HepG2 (cell line): ENCODE data around the gene TLDC2. TPM values are rescaled to one million over a fixed set of nuclear protein-coding genes. Genes with fewer than 3 reads are reported as not detected.
A peak's percentile ranks its signal among the peaks of the same experiment; 100 is the strongest.

Source experiments
- ETV5 ChIP-seq: IDR thresholded peaks from 2 replicates; pipeline ENCODE4 v1.6.1; 2018; ENCODE audit warnings: missing biosample characterization, missing genetic modification reagents, inconsistent platforms, borderline replicate concordance
- FOXA1 ChIP-seq, 2 experiments: fragments of 450-650 bp in 1 of 2; sonication (generic) in 1 of 2; formaldehyde crosslinking in 1 of 2; IDR thresholded peaks; 2 replicates each; pipeline versions ENCODE4 v1.4.0 to v1.6.1; 2016 to 2020; ENCODE audit warnings: missing genetic modification reagents in 1 of 2
- FOXO1 ChIP-seq: sonication (generic); formaldehyde crosslinking; IDR thresholded peaks from 2 replicates; pipeline ENCODE4 v1.4.0; 2020; ENCODE audit warnings: missing genetic modification reagents
- GABPB1 ChIP-seq: IDR thresholded peaks from 2 replicates; pipeline ENCODE4 v1.6.1; 2016; ENCODE audit warnings: mild to moderate bottlenecking, missing genetic modification reagents, moderate library complexity, missing compliant biosample characterization
- GATAD2A ChIP-seq: IDR thresholded peaks from 2 replicates; pipeline ENCODE4 v1.6.1; 2016
- HNRNPUL1 ChIP-seq: fragments of 200-400 bp; formaldehyde crosslinking; IDR thresholded peaks from 2 replicates; pipeline ENCODE4 v1.6.1; 2017; ENCODE audit warnings: low read depth, mild to moderate bottlenecking, low read length, moderate library complexity
- KLF16 ChIP-seq, 2 experiments: sonication (generic) in 1 of 2; formaldehyde crosslinking in 1 of 2; IDR thresholded peaks; 2 replicates each; pipeline versions ENCODE4 v1.6.1 to v1.8.0; 2016 to 2023; ENCODE audit warnings: missing genetic modification reagents in 2 of 2, missing compliant biosample characterization in 1 of 2
- KLF6 ChIP-seq: IDR thresholded peaks from 2 replicates; pipeline ENCODE4 v1.8.0; 2016; ENCODE audit warnings: missing biosample characterization, missing genetic modification reagents
- MED1 ChIP-seq: sonication (generic); formaldehyde crosslinking; IDR thresholded peaks from 2 replicates; pipeline ENCODE4 v1.4.0; 2020; ENCODE audit warnings: missing genetic modification reagents
- NCOA2 ChIP-seq: sonication (generic); formaldehyde crosslinking; IDR thresholded peaks from 2 replicates; pipeline ENCODE4 v1.8.0; 2022; ENCODE audit warnings: inconsistent platforms
- SALL1 ChIP-seq: sonication (generic); formaldehyde crosslinking; IDR thresholded peaks from 2 replicates; pipeline ENCODE4 v1.8.0; 2022; ENCODE audit warnings: mild to moderate bottlenecking, missing genetic modification reagents
- TSC22D2 ChIP-seq: sonication (generic); formaldehyde crosslinking; IDR thresholded peaks from 2 replicates; pipeline ENCODE4 v1.5.1; 2020; ENCODE audit warnings: missing genetic modification reagents, mild to moderate bottlenecking, borderline replicate concordance
- WIZ ChIP-seq: sonication (generic); formaldehyde crosslinking; IDR thresholded peaks from 2 replicates; pipeline ENCODE4 v1.5.1; 2020; ENCODE audit warnings: mild to moderate bottlenecking, missing genetic modification reagents
- ZNF121 ChIP-seq: sonication (generic); formaldehyde crosslinking; IDR thresholded peaks from 2 replicates; pipeline ENCODE4 v1.5.0; 2020; ENCODE audit warnings: mild to moderate bottlenecking, missing genetic modification reagents
- ZNF501 ChIP-seq: sonication (generic); formaldehyde crosslinking; IDR thresholded peaks from 2 replicates; pipeline ENCODE4 v1.5.1; 2020; ENCODE audit warnings: mild to moderate bottlenecking, moderate library complexity, missing genetic modification reagents
- ZNF746 ChIP-seq: sonication (generic); formaldehyde crosslinking; IDR thresholded peaks from 2 replicates; pipeline ENCODE4 v1.8.0; 2022; ENCODE audit warnings: mild to moderate bottlenecking, missing genetic modification reagents
- ZNF83 ChIP-seq: sonication (generic); formaldehyde crosslinking; IDR thresholded peaks from 2 replicates; pipeline ENCODE4 v1.4.0; 2020; ENCODE audit warnings: missing genetic modification reagents, mild to moderate bottlenecking, borderline replicate concordance
- ZSCAN29 ChIP-seq: sonication (generic); formaldehyde crosslinking; conservative IDR thresholded peaks from 2 replicates; pipeline ENCODE4 v1.4.0; 2020; ENCODE audit warnings: mild to moderate bottlenecking, missing genetic modification reagents
- polyA plus RNA-seq, 8 experiments: library from polyadenylated mRNA; depleted of rRNA in 3 of 8; stranded (reverse) in 7 of 8; unstranded in 1 of 8; fragments of >200 nt; fragmentation: Illumina TruSeq in 4 of 8; extraction: Trizol in 4 of 8; gene quantifications; 2 replicates each; pipeline versions ENCODE4 v1.2.1 to v1.2.3, GENCODE V29; 2011 to 2016; ENCODE audit warnings: low read depth in 4 of 8, missing spikeins in 1 of 8, mixed read lengths in 1 of 8; ENCODE audit not compliant: insufficient read depth in 1 of 8
- total RNA-seq, 5 experiments: library from RNA; depleted of rRNA; stranded (reverse); fragments of >200 nt; fragmentation: Illumina TruSeq; extraction: Trizol; gene quantifications; 2 replicates each; pipeline ENCODE4 v1.2.3, GENCODE V29; 2016; ENCODE audit warnings: low read depth in 1 of 5
- TF ChIP-seq, protein P1 (sequence below): IDR thresholded peaks from 2 replicates; pipeline ENCODE4 v1.6.1; 2018; ENCODE audit warnings: missing genetic modification reagents, mild to moderate bottlenecking, missing compliant biosample characterization
- TF ChIP-seq, protein P2 (sequence below): sonication (generic); formaldehyde crosslinking; IDR thresholded peaks from 2 replicates; pipeline ENCODE4 v1.8.1; 2023; ENCODE audit warnings: mild to moderate bottlenecking, missing genetic modification reagents
- TF ChIP-seq, protein P3 (sequence below): sonication (generic); formaldehyde crosslinking; IDR thresholded peaks from 2 replicates; pipeline ENCODE4 v1.4.0; 2020; ENCODE audit warnings: missing genetic modification reagents

The TLDC2 gene
- total and polyA plus RNA-seq, 2 of the 13 experiments (the other 11 are each of a cell fraction or from before 2014, with no cell fraction given), result 1.5 to 1.6 TPM

DNA sequence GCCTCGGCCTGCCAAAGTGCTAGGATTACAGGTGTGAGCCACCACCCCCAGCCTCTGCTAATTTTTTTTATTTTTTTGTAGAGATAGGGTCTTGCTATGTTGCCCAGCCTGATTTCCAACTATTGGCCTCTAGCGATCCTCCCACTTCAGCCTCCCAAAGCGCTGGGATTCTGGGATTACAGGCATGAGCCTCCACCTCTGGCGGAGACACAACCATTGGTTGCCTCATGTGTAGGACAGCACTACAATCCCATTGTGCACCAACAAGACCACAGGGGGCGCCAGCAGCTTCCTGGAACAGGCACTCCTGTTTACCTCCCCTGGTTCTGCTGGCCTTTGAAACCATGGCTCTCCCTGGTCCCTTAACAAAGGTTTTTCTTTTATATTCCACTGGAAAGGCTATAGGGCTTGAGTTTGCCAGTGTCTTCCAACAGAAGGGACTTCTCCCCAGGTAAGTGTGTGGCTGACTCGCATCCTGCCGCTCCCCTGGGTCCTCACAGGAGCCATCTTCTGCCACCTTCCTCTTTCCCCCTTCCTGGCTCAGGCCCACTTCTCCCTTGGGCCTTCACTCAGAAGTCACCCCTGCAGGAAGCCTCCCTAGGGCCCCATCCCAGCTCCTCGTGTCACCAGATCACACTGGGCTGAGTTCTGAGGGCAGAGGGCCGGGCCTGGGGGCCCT lies 39.2 kb upstream of the TLDC2 start (continued):
- TF ChIP-seq, protein P1, sequence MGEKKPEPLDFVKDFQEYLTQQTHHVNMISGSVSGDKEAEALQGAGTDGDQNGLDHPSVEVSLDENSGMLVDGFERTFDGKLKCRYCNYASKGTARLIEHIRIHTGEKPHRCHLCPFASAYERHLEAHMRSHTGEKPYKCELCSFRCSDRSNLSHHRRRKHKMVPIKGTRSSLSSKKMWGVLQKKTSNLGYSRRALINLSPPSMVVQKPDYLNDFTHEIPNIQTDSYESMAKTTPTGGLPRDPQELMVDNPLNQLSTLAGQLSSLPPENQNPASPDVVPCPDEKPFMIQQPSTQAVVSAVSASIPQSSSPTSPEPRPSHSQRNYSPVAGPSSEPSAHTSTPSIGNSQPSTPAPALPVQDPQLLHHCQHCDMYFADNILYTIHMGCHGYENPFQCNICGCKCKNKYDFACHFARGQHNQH, result peak; percentile 47; the same call in 1 of the 2 replicates
- TF ChIP-seq FOXA1 (IDR thresholded peaks at IDR 0.05), result no peak
- peak; percentile 94 for TF ChIP-seq FOXA1 (CRISPR knock-in tag; IDR thresholded peaks at IDR 0.05)
- peak; percentile 77; the same call in 1 of the 2 replicates for TF ChIP-seq ETV5 (CRISPR knock-in tag)
- peak; percentile 71 for TF ChIP-seq ZNF501 (CRISPR knock-in tag)
- TF ChIP-seq ZNF121 (CRISPR knock-in tag), result peak; percentile 92
- TF ChIP-seq GABPB1 (CRISPR knock-in tag), result peak; percentile 55; the same call in 1 of the 2 replicates
- peak; percentile 48; the same call in 1 of the 2 replicates for TF ChIP-seq SALL1 (CRISPR knock-in tag)
- TF ChIP-seq GATAD2A (CRISPR knock-in tag), result peak; percentile 61; the same call in 1 of the 2 replicates
- TF ChIP-seq NCOA2 (CRISPR knock-in tag), result peak; percentile 29; the same call in 1 of the 2 replicates
- TF ChIP-seq ZNF83, result peak; percentile 20; the same call in 1 of the 2 replicates
- TF ChIP-seq KLF6 (CRISPR knock-in tag), result 0 out of 2 replicates have a peak, but pooled peaks have one; percentile 37
- 0 out of 2 replicates have a peak, but pooled peaks have one; percentile 27 for TF ChIP-seq ZNF746 (CRISPR knock-in tag)
- peak; percentile 61; the same call in 1 of the 2 replicates for TF ChIP-seq TSC22D2 (CRISPR knock-in tag)
- TF ChIP-seq MED1 (CRISPR knock-in tag), result peak; percentile 28; the same call in 1 of the 2 replicates
- TF ChIP-seq, protein P2, sequence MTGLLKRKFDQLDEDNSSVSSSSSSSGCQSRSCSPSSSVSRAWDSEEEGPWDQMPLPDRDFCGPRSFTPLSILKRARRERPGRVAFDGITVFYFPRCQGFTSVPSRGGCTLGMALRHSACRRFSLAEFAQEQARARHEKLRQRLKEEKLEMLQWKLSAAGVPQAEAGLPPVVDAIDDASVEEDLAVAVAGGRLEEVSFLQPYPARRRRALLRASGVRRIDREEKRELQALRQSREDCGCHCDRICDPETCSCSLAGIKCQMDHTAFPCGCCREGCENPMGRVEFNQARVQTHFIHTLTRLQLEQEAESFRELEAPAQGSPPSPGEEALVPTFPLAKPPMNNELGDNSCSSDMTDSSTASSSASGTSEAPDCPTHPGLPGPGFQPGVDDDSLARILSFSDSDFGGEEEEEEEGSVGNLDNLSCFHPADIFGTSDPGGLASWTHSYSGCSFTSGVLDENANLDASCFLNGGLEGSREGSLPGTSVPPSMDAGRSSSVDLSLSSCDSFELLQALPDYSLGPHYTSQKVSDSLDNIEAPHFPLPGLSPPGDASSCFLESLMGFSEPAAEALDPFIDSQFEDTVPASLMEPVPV (CRISPR knock-in tag), result peak; percentile 41; the same call in 1 of the 2 replicates
- TF ChIP-seq, protein P3, sequence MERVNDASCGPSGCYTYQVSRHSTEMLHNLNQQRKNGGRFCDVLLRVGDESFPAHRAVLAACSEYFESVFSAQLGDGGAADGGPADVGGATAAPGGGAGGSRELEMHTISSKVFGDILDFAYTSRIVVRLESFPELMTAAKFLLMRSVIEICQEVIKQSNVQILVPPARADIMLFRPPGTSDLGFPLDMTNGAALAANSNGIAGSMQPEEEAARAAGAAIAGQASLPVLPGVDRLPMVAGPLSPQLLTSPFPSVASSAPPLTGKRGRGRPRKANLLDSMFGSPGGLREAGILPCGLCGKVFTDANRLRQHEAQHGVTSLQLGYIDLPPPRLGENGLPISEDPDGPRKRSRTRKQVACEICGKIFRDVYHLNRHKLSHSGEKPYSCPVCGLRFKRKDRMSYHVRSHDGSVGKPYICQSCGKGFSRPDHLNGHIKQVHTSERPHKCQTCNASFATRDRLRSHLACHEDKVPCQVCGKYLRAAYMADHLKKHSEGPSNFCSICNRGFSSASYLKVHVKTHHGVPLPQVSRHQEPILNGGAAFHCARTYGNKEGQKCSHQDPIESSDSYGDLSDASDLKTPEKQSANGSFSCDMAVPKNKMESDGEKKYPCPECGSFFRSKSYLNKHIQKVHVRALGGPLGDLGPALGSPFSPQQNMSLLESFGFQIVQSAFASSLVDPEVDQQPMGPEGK (CRISPR knock-in tag), result 0 out of 2 replicates have a peak, but pooled peaks have one; percentile 50
- TF ChIP-seq WIZ (CRISPR knock-in tag), result 0 out of 2 replicates have a peak, but pooled peaks have one; percentile 27
- no peak for TF ChIP-seq ZSCAN29
- peak in 1 of 2 experiments; percentile 45; a peak in 1 of 4 replicates for TF ChIP-seq KLF16 (CRISPR knock-in tag; IDR thresholded peaks at IDR 0.05)
- TF ChIP-seq HNRNPUL1, result no peak
- peak; percentile 95 for TF ChIP-seq FOXO1 (CRISPR knock-in tag)
